ENCODE data around the gene MPDU1.

Gene MPDU1

GRCh38 chr17:7583253-7584109 lies at the start of gene MPDU1:
Gene MPDU1 (plus strand): TSS chr17:7583852. CDS start chr17:7583863, 11 bp downstream.
- DNase-seq (ENCODE audit: low read depth), result peak; percentile 94

- no peak for DNase-seq (ENCODE audit: low read depth)
Observed at GRCh38 chr17:7538050-7538449, 45.6 kb upstream of the MPDU1 start.

GRCh38 chr17:7538891-7539545 lies 44.6 kb upstream of the MPDU1 start:
- DNase-seq (ENCODE audit: low read depth), result no peak

- DNase-seq (ENCODE audit: low read depth), result no peak
Observed at GRCh38 chr17:7541074-7541621, 42.5 kb upstream of the MPDU1 start.

- DNase-seq (ENCODE audit: low read depth), result no peak
Observed at GRCh38 chr17:7544911-7545310, 38.7 kb upstream of the MPDU1 start.

GRCh38 chr17:7548585-7549400 lies 34.9 kb upstream of the MPDU1 start, which contains the start of gene TNFSF12:
Gene TNFSF12 (plus strand): TSS chr17:7549058. CDS start chr17:7549154, 96 bp downstream.
- DNase-seq (ENCODE audit: low read depth), result no peak

GRCh38 chr17:7549401-7550055 lies 34.1 kb upstream of the MPDU1 start:
- peak; percentile 30 for DNase-seq (ENCODE audit: low read depth)

- no peak for DNase-seq (ENCODE audit: low read depth)
Observed at GRCh38 chr17:7550344-7550743, 33.3 kb upstream of the MPDU1 start.

- no peak for DNase-seq (ENCODE audit: low read depth)
Observed at GRCh38 chr17:7551396-7551795, 32.3 kb upstream of the MPDU1 start.

GRCh38 chr17:7552621-7553051 lies 31.0 kb upstream of the MPDU1 start:
- no peak for DNase-seq (ENCODE audit: low read depth)

GRCh38 chr17:7553356-7553755 lies 30.3 kb upstream of the MPDU1 start:
- no peak for DNase-seq (ENCODE audit: low read depth)

- no peak for DNase-seq (ENCODE audit: low read depth)
Observed at GRCh38 chr17:7555320-7555948, 28.2 kb upstream of the MPDU1 start.

GRCh38 chr17:7556627-7557026 lies 27.0 kb upstream of the MPDU1 start:
- DNase-seq (ENCODE audit: low read depth), result no peak

- DNase-seq (ENCODE audit: low read depth), result no peak
Observed at GRCh38 chr17:7557147-7557764, 26.4 kb upstream of the MPDU1 start.

- DNase-seq (ENCODE audit: low read depth), result no peak
Observed at GRCh38 chr17:7557775-7558543, 25.7 kb upstream of the MPDU1 start.

- no peak for DNase-seq (ENCODE audit: low read depth)
Observed at GRCh38 chr17:7558544-7559319, 24.9 kb upstream of the MPDU1 start, which contains the start of gene TNFSF13. Gene TNFSF13 (plus strand): TSS chr17:7558750. CDS start chr17:7559040, 290 bp downstream.

- DNase-seq (ENCODE audit: low read depth), result no peak
Observed at GRCh38 chr17:7559320-7560171, 24.1 kb upstream of the MPDU1 start.

Data from activated T-cell treated with anti-CD3 and anti-CD28 coated beads for 24 hours (primary cell).